ENCODE data around the gene CORO2B.

CORO2B gene

DNA sequence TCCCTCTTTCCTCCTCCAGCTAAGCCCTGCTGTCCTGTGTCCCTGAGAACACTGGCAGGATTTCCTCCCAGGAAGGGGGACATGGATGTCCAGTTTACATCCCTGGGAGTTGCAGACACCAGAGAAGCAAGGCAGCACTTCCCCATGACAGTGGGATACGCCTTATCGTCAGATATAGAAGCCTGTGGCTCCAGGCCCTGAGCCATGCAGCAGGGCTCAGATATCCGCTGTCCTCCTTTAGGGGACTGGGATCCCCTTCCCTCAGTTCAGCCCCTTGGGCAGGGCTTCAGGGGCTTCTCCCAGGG is 16.4 kb downstream of the CORO2B start:
- DNase-seq (ENCODE audit: low read depth in 1 of 2, low spot score in 1 of 2): no peak
- Histone ChIP-seq H3K4me3 (replicated peaks; ENCODE audit: insufficient read depth, low read length) (no peak overlapping the region), H3K27me3 (ENCODE audit: insufficient read depth, poor library complexity, severe bottlenecking) (peaks cover 2% of the 10 kb centered on the region), H3K27ac (replicated peaks) (no peak overlapping the region)
- TF ChIP-seq GABPA (IDR thresholded peaks at IDR 0.05; ENCODE audit: low read depth) (no peak), SPI1 (IDR thresholded peaks at IDR 0.05; ENCODE audit: borderline replicate concordance, low read depth) (no peak), POLR2AphosphoS5 (IDR thresholded peaks at IDR 0.05; ENCODE audit: low read depth) (no peak)
- TF ChIP-seq, protein P1, sequence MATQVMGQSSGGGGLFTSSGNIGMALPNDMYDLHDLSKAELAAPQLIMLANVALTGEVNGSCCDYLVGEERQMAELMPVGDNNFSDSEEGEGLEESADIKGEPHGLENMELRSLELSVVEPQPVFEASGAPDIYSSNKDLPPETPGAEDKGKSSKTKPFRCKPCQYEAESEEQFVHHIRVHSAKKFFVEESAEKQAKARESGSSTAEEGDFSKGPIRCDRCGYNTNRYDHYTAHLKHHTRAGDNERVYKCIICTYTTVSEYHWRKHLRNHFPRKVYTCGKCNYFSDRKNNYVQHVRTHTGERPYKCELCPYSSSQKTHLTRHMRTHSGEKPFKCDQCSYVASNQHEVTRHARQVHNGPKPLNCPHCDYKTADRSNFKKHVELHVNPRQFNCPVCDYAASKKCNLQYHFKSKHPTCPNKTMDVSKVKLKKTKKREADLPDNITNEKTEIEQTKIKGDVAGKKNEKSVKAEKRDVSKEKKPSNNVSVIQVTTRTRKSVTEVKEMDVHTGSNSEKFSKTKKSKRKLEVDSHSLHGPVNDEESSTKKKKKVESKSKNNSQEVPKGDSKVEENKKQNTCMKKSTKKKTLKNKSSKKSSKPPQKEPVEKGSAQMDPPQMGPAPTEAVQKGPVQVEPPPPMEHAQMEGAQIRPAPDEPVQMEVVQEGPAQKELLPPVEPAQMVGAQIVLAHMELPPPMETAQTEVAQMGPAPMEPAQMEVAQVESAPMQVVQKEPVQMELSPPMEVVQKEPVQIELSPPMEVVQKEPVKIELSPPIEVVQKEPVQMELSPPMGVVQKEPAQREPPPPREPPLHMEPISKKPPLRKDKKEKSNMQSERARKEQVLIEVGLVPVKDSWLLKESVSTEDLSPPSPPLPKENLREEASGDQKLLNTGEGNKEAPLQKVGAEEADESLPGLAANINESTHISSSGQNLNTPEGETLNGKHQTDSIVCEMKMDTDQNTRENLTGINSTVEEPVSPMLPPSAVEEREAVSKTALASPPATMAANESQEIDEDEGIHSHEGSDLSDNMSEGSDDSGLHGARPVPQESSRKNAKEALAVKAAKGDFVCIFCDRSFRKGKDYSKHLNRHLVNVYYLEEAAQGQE (IDR thresholded peaks at IDR 0.05; ENCODE audit: insufficient replicate concordance, low read depth): no peak
- TF ChIP-seq, protein P2, sequence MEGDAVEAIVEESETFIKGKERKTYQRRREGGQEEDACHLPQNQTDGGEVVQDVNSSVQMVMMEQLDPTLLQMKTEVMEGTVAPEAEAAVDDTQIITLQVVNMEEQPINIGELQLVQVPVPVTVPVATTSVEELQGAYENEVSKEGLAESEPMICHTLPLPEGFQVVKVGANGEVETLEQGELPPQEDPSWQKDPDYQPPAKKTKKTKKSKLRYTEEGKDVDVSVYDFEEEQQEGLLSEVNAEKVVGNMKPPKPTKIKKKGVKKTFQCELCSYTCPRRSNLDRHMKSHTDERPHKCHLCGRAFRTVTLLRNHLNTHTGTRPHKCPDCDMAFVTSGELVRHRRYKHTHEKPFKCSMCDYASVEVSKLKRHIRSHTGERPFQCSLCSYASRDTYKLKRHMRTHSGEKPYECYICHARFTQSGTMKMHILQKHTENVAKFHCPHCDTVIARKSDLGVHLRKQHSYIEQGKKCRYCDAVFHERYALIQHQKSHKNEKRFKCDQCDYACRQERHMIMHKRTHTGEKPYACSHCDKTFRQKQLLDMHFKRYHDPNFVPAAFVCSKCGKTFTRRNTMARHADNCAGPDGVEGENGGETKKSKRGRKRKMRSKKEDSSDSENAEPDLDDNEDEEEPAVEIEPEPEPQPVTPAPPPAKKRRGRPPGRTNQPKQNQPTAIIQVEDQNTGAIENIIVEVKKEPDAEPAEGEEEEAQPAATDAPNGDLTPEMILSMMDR (IDR thresholded peaks at IDR 0.05; ENCODE audit: insufficient read depth, low read length): no peak

DNA sequence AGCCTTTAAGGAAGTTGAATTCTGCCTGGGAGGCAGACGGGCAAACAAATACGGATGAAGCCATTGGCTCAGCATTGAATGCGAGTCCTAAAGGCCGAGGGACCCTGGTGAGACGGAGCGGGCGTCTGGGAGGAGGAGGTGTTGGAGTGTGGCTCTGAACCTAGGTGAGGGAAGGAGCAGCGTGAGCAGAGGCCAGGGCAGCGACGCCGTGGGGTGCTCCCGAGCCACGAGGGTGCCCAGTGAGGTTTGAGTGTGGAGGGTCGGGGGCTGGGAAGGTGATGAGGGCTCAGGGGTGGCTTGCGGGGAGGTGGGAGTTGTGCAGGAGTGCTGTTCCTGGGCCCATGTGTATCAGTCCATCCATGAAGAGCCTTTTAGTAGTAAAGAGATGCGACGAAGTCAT is 17.0 kb downstream of the CORO2B start:
- TF ChIP-seq, protein P1 (IDR thresholded peaks at IDR 0.05; ENCODE audit: insufficient replicate concordance, low read depth): no peak
- TF ChIP-seq, protein P2 (IDR thresholded peaks at IDR 0.05; ENCODE audit: insufficient read depth, low read length): no peak
- TF ChIP-seq GABPA (IDR thresholded peaks at IDR 0.05; ENCODE audit: low read depth) (no peak), SPI1 (IDR thresholded peaks at IDR 0.05; ENCODE audit: borderline replicate concordance, low read depth) (no peak), POLR2AphosphoS5 (IDR thresholded peaks at IDR 0.05; ENCODE audit: low read depth) (no peak)
- Histone ChIP-seq H3K27ac (replicated peaks) (no peak overlapping the region), H3K4me3 (replicated peaks; ENCODE audit: insufficient read depth, low read length) (no peak overlapping the region), H3K27me3 (ENCODE audit: insufficient read depth, poor library complexity, severe bottlenecking) (peaks cover 2% of the 10 kb centered on the region)
- no peak for DNase-seq (ENCODE audit: low read depth in 1 of 2, low spot score in 1 of 2)

DNA sequence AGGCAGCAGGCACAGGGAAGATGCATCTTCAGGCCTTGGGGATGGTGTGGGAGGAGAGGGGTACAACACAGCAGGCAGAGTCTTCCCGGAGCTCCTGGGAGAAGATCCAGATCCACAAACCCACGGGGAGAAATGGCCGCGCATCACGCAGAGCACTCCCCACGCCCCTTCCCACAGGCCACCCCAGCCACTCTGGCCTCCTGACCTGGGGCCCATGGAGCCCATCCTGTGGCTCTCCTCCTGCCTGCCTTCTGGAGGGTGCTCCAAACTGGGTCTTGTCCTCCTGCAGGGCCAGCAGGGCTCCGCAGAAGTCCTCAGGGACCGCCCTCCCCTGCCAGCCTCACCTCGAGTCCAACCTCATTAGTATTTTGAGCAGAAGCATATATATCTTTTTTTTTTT is 17.9 kb downstream of the CORO2B start:
- no peak overlapping the region for H3K27ac ChIP-seq (replicated peaks)
- no peak for TF ChIP-seq POLR2AphosphoS5 (IDR thresholded peaks at IDR 0.05; ENCODE audit: low read depth)
- TF ChIP-seq GABPA (IDR thresholded peaks at IDR 0.05; ENCODE audit: low read depth): no peak
- TF ChIP-seq, protein P2 (IDR thresholded peaks at IDR 0.05; ENCODE audit: insufficient read depth, low read length): no peak
- TF ChIP-seq, protein P1 (IDR thresholded peaks at IDR 0.05; ENCODE audit: insufficient replicate concordance, low read depth): no peak
- no peak for TF ChIP-seq SPI1 (IDR thresholded peaks at IDR 0.05; ENCODE audit: borderline replicate concordance, low read depth)
- peaks cover 2% of the 10 kb centered on the region for H3K27me3 ChIP-seq (ENCODE audit: insufficient read depth, poor library complexity, severe bottlenecking)
- no peak for DNase-seq (ENCODE audit: low read depth in 1 of 2, low spot score in 1 of 2)
- no peak overlapping the region for H3K4me3 ChIP-seq (replicated peaks; ENCODE audit: insufficient read depth, low read length)
